Measurements from ENCODE around the gene RILP. TPM values are rescaled to one million over a fixed set of nuclear protein-coding genes. Genes with fewer than 3 reads are reported as not detected.
"Not testable (repeated sequence)": the region's sequence is repeated elsewhere in the genome, so short reads cannot be mapped to it uniquely, and the experiment has no call there.

Gene RILP
- total and polyA plus RNA-seq, 10 of the 15 experiments (the other 5 are each of a cell fraction or from before 2014, with no cell fraction given) = 0.60 to 6.1 (median 3.3) TPM; not detected in 1

DNA sequence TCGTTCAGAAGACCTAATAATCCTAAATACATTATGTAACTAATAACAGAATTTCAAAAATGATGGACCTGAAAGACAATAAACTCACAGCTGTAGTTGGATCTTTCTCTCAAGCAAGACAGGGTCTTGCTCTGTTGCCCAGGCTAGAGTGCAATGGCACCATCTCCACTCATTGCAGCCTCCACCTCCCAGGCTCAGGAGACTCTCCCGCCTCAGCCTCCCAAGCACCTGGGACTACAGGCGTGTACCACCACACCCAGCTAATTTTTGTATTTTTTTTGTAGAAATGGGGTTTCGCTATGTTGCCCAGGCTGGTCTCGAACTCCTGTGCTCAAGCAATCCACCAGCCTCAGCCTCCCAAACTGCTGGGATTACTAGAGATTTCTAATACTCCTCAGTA lies 14.3 kb upstream of the RILP start:
- H2AFZ ChIP-seq (ENCODE audit: control insufficient read depth, low read depth, low read length); H3K4me2 ChIP-seq (ENCODE audit: control insufficient read depth, insufficient read depth); H3K79me2 ChIP-seq (ENCODE audit: control insufficient read depth, insufficient read depth, low read length); SMC1A ChIA-PET (ENCODE audit: uncharacterized antibody, unreplicated experiment); H3K9ac ChIP-seq (ENCODE audit: control insufficient read depth, insufficient read depth, low read length); H3K9me3 ChIP-seq (replicated peaks; ENCODE audit: control insufficient read depth, insufficient read depth, low read length); H3K27ac ChIP-seq (ENCODE audit: control insufficient read depth, insufficient read depth); H3K27me3 ChIP-seq (replicated peaks in 1 of 2; ENCODE audit: control insufficient read depth in 2 of 2, insufficient read depth in 2 of 2, low read length in 1 of 2); BruUV-seq (replicated peaks); in situ Hi-C loops (cut with MboI); H4K20me1 ChIP-seq (ENCODE audit: control insufficient read depth, insufficient read depth); H3K4me1 ChIP-seq (ENCODE audit: control insufficient read depth, insufficient read depth, low read length); FAIRE-seq; ATAC-seq; H3K4me3 ChIP-seq; DNase-seq (ENCODE audit: low read depth, low spot score): not testable (repeated sequence)
- peaks cover 32 to 45% of the 10 kb centered on the region in 2 experiments for H3K36me3 ChIP-seq (ENCODE audit: control insufficient read depth in 2 of 2, insufficient read depth in 2 of 2, low read length in 1 of 2)
- POLR2A ChIA-PET = interaction anchor here (2.1 kb wide), 1 partner anchor 15 kb away, joined by 7 read pairs; the partner anchor contains the start of gene RILP
- intact Hi-C loops (cut with micrococcal nuclease; ENCODE audit: unreplicated experiment) = loop anchor here (10.0 kb wide), 1 partner anchor 121 kb away; no protein-coding TSS in a partner anchor
- 98% methylated on average over 5 of the region's 5 CpGs for WGBS (ENCODE audit: insufficient coverage, insufficient replicate concordance, low lambda C conversion rate, missing lambda C conversion rate)
- RAD21 ChIA-PET (ENCODE audit: unreplicated experiment) = interaction anchor here (0.6 kb wide), 1 partner anchor 762 kb away, joined by 3 read pairs; no protein-coding TSS in a partner anchor
- peak; percentile 31; the same call in 1 of the 2 replicates for TF ChIP-seq POLR2AphosphoS5 (IDR thresholded peaks at IDR 0.05; ENCODE audit: low read length)
- CTCF ChIA-PET = interaction anchor here (0.9 kb wide), 1 partner anchor 34 kb away, joined by 3 read pairs; no protein-coding TSS in a partner anchor

DNA sequence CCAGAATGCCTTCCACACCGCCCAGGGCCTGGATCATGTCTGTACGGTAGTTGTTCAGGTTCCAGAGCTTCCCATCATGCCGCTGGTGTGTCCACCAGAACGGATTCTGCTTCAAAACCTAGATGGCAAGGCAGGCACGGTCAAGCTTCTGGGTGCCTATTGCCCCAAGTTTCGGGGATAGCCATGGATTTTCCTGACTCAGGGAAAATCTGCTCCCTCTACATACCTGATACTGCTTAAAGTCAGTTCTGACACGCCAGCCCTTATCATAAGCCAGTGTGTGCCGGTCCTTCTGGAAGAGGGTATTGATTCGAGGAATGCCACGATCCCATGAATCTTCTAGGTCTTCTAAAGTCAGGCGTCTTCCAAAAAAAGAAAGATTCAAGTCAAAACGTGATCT lies 11.4 kb upstream of the RILP start:
- no peak for FAIRE-seq
- peaks cover 39 to 50% of the 10 kb centered on the region in 2 experiments for H3K36me3 ChIP-seq (ENCODE audit: control insufficient read depth in 2 of 2, insufficient read depth in 2 of 2, low read length in 1 of 2)
- CTCF ChIA-PET = interaction anchor here (0.8 to 1.0 kb wide), 3 partner anchors 8 to 226 kb away, joined by 3 to 4 read pairs (median 4); no protein-coding TSS in a partner anchor
- H4K20me1 ChIP-seq (ENCODE audit: control insufficient read depth, insufficient read depth) = no peaks in the 10 kb centered on the region
- POLR2A ChIA-PET = interaction anchor here (1.1 to 1.4 kb wide), 3 partner anchors 8 to 23 kb away, joined by 3 to 4 read pairs (median 3); no protein-coding TSS in a partner anchor
- H3K9me3 ChIP-seq (replicated peaks; ENCODE audit: control insufficient read depth, insufficient read depth, low read length) = no peaks in the 10 kb centered on the region
- BruUV-seq (replicated peaks) = no TSS peak
- no peak for ATAC-seq
- H3K4me1 ChIP-seq (ENCODE audit: control insufficient read depth, insufficient read depth, low read length) = no peaks in the 10 kb centered on the region
- TF ChIP-seq POLR2AphosphoS2 (IDR thresholded peaks at IDR 0.05; ENCODE audit: low read depth, low read length) (no peak), POLR2A (IDR thresholded peaks at IDR 0.05; ENCODE audit: low read depth, low read length) (peak; percentile 5; the same call in 1 of the 2 replicates)
- TF ChIP-seq, protein P1, sequence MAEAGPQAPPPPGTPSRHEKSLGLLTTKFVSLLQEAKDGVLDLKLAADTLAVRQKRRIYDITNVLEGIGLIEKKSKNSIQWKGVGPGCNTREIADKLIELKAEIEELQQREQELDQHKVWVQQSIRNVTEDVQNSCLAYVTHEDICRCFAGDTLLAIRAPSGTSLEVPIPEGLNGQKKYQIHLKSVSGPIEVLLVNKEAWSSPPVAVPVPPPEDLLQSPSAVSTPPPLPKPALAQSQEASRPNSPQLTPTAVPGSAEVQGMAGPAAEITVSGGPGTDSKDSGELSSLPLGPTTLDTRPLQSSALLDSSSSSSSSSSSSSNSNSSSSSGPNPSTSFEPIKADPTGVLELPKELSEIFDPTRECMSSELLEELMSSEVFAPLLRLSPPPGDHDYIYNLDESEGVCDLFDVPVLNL (IDR thresholded peaks at IDR 0.05; ENCODE audit: low read depth, low read length) = no peak
- H3K4me3 ChIP-seq = no peak overlapping the region
- H3K9ac ChIP-seq (ENCODE audit: control insufficient read depth, insufficient read depth, low read length) = no peak overlapping the region
- no peak overlapping the region for H3K4me2 ChIP-seq (ENCODE audit: control insufficient read depth, insufficient read depth)
- no peaks in the 10 kb centered on the region for H3K27me3 ChIP-seq (replicated peaks in 1 of 2; ENCODE audit: control insufficient read depth in 2 of 2, insufficient read depth in 2 of 2, low read length in 1 of 2)
- intact Hi-C loops (cut with micrococcal nuclease; ENCODE audit: unreplicated experiment) (loop anchor here (10.0 kb wide), 1 partner anchor 124 kb away; no protein-coding TSS in a partner anchor), in situ Hi-C loops (cut with MboI) (no loop called here)
- no peak for DNase-seq (ENCODE audit: low read depth, low spot score)
- 97% methylated on average over 12 of the region's 12 CpGs for WGBS (ENCODE audit: insufficient coverage, insufficient replicate concordance, low lambda C conversion rate, missing lambda C conversion rate)
- H3K27ac ChIP-seq (ENCODE audit: control insufficient read depth, insufficient read depth) = no peak overlapping the region
- H3K79me2 ChIP-seq (ENCODE audit: control insufficient read depth, insufficient read depth, low read length) = no peaks in the 10 kb centered on the region
- SMC1A ChIA-PET (ENCODE audit: uncharacterized antibody, unreplicated experiment) = no interaction called here
- RAD21 ChIA-PET (ENCODE audit: unreplicated experiment) = no interaction called here
- H2AFZ ChIP-seq (ENCODE audit: control insufficient read depth, low read depth, low read length) = no peak overlapping the region

All from GM12878 (cell line).